Left colon (tissue), 2 donors: Measurements from ENCODE around the gene CXCL5. TPM values are rescaled to one million over a fixed set of nuclear protein-coding genes. Genes with fewer than 3 reads are reported as not detected.

ENCODE experiments used
- total RNA-seq, 2 donors: library from RNA; stranded (reverse); fragmentation: NEBNext Ultra II Directional; extraction: Animal tissue kit (Norgen Biotek cat#: 25700); gene quantifications; one replicate each; pipeline ENCODE4 v1.2.1, GENCODE V29; 2021
- donor health status: DM: no; HTN: no; CAD: no.
- donor health status: DM: yes; HTN: yes; CAD: no.

Gene CXCL5
- total RNA-seq, 2 donors from 2014 or later = 0.55 TPM; not detected in 1

Other genes starting within 250 kb of the CXCL5 start
- under 1 TPM in 1 of 2 donors, not detected in 1; 0.55 TPM for gene CXCL6, start 162.0 kb downstream of the CXCL5 start, total RNA-seq
- not detected for gene PF4V1, start 145.4 kb downstream of the CXCL5 start, total RNA-seq
- 10 to 100 TPM in 1 of 2 donors, 1 to 10 TPM in 1; 4.3 to 22.3 TPM for gene CXCL1, start 129.3 kb downstream of the CXCL5 start, total RNA-seq
- 1 to 10 TPM in 1 of 2 donors, not detected in 1; 2.3 TPM for gene PF4, start 16.6 kb downstream of the CXCL5 start, total RNA-seq
- not detected for gene PPBP, start 10.5 kb downstream of the CXCL5 start, total RNA-seq
- gene CXCL3, start 40.0 kb upstream of the CXCL5 start, total RNA-seq = 10 to 100 TPM in 1 of 2 donors, 1 to 10 TPM in 1; 3.5 to 20.8 TPM
- 10 to 100 TPM in 1 of 2 donors, 1 to 10 TPM in 1; 5.1 to 32.8 TPM for gene CXCL2, start 100.5 kb upstream of the CXCL5 start, total RNA-seq
- gene MTHFD2L, start 159.4 kb upstream of the CXCL5 start, total RNA-seq = 1 to 10 TPM; 8.2 to 8.7 TPM